Stimulated activated CD8-positive, alpha-beta memory T cell treated with anti-CD3 and anti-CD28 coated beads, Interleukin-2, amount 100 ng/mL, for 1 hour (primary cell): ENCODE results near the gene EIF2S2.

Experiments
- DNase-seq, 2 donors: peaks; one replicate each; pipeline ENCODE4 v3.0.0-alpha.2; 2020; ENCODE audit warnings: low read depth in 2 of 2

Gene EIF2S2

GRCh38 chr20:34120213-34120612, 8.2 kb upstream of the EIF2S2 start:
- no peak for DNase-seq

GRCh38 chr20:34115232-34115631, 3.2 kb upstream of the EIF2S2 start:
- no peak for DNase-seq

DNA sequence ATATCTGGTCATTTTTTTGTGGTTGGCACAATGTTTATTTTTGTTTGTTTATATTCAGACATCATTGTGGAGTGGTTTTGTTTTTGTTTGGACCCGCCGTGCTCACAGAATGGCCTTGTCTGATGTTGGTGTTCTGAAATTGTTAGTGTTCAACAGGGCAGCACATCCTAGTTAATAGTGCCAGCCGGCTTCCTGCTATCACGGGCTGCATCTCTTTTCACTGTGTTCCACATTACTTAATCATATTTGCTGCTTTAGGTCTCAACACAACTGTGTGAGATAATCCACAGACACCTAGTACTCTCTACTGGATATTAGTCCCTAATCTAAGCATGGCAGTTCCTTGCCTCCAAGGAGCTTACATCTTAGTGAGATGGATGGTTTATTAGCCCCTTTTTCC, 2.8 kb upstream of the EIF2S2 start:
- no peak for DNase-seq

- no peak for DNase-seq
Measured at GRCh38 chr20:34112600-34113101, 608 bp upstream of the EIF2S2 start.

- no peak for DNase-seq
Measured at GRCh38 chr20:34110745-34111641, 1.1 kb downstream of the EIF2S2 start.

GRCh38 chr20:34110025-34110744, 1.9 kb downstream of the EIF2S2 start:
- no peak for DNase-seq

- no peak for DNase-seq
Measured at GRCh38 chr20:34109442-34109841, 2.6 kb downstream of the EIF2S2 start.

- DNase-seq: no peak
Measured at GRCh38 chr20:34108616-34109174, 3.3 kb downstream of the EIF2S2 start.

GRCh38 chr20:34105978-34106675, 5.9 kb downstream of the EIF2S2 start:
- no peak for DNase-seq

- no peak for DNase-seq
Measured at GRCh38 chr20:34104059-34104458, 8.0 kb downstream of the EIF2S2 start.

GRCh38 chr20:34102342-34102741, 9.7 kb downstream of the EIF2S2 start:
- no peak for DNase-seq

DNA sequence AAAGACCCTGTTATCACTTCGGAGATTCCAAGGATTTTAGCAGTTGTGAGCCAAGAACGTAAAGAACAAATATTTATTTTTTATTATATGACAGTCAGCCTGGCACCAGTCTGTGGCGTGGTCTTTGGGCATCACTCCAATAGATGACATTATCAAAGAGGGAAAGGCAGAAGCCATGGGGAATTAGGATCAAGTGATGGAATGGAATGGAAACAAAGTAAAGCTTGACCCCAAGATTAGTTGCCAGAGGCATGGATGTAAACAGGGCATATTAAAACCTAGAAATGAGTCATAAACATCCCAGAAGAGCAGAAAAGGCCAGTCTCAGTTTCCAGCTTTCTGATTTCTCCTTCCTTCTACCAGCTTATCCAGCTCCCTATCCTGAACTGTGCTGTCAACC, 11.5 kb downstream of the EIF2S2 start:
- no peak for DNase-seq

DNA sequence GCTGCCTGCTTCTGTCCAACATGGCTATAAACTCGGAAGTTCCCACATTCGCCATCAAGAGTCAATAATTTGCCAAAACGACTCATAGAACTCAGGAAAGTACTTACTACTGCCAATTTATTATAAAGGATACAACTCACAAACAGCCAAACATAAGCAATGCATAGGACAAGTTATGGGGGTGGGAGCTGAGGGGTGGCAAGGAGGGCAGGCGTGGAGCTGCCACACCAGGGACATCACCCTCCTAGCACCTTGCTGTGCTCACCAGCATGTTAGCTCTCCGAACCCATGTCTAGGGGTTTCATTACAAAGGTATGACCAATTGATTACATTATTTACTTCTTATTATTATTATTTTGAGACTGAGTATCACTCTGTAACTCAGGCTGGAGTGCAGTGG, 12.4 kb downstream of the EIF2S2 start:
- no peak for DNase-seq

DNA sequence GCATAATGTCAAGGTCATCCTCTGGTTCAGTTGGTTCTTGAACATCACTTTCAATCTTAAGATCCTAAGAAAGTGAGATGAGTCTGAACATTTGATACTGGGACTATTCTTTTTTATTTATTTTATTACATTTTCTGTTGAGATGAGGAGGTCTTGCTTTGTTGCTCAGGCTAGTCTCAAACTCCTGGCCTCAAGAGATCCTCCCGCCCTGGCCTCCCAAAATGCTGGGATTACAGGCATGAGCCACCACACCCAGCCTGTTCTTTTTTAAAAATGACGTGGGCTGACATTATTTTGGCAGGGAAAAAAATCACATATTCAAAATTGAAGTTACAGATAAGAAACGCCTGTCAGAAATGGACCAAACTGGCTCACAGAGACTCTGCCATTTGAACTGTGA, 13.5 kb downstream of the EIF2S2 start:
- DNase-seq: no peak

GRCh38 chr20:34096699-34097444, 15.2 kb downstream of the EIF2S2 start:
- no peak for DNase-seq

- no peak for DNase-seq
Measured at GRCh38 chr20:34095825-34096224, 16.2 kb downstream of the EIF2S2 start.

GRCh38 chr20:34093895-34094294, 18.1 kb downstream of the EIF2S2 start:
- DNase-seq: no peak

- no peak for DNase-seq
Measured at GRCh38 chr20:34091637-34092200, 20.3 kb downstream of the EIF2S2 start.

DNA sequence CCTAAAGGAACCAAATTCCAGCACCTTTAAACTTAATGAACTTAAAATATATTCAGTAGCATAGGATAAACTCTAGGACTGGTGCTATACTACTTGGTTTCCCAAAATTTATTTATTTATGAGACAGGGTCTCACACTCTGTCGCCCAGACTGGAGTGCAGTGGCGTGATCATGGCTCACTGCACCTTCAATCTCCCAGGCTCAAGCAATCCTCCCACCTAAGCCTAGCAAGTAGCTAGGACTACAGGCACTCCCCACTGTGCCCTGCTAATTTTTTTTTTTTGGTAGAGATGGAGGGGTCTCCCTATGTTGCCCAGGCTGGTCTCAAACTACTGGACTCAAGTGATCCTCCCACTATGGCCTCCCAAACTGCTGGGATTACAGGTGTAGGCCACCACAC, 21.4 kb downstream of the EIF2S2 start:
- DNase-seq: no peak

DNA sequence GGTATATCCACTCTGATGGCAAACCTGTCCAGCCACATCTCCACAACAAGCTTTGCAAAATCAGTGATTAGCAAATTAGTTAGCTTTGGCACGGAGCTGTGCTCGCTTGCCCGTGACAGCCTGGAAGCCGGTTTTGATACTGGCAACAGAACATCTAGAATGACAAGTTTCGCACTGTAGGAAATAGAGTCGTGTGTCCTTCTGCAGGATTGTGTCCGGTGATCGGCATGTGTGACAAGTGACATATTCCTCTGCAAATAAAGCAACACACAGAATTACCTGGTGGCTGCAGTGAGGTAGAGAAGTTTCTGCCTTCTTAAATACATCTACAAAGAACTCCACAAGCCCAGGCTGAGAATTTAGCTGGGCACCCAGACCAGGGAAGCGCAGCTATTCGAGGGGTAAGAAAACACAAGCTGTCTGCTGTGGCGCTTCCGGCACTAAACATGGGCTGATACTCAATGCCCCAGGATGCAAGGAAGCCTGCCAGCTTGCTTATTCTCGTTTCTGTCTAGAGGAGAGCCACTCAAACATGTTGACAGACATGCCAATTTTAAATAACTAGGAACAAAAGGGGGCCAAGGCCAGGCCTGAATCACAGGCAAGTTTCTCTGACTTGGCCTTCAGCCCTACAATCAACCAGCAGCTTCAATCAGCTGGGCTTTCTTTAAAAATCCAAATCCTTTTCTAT, 22.2 kb downstream of the EIF2S2 start:
- no peak for DNase-seq

GRCh38 chr20:34089175-34089479, 22.9 kb downstream of the EIF2S2 start:
- DNase-seq: no peak
